ENCODE measurements around the gene HOXB6.

The HOXB6 gene

DNA sequence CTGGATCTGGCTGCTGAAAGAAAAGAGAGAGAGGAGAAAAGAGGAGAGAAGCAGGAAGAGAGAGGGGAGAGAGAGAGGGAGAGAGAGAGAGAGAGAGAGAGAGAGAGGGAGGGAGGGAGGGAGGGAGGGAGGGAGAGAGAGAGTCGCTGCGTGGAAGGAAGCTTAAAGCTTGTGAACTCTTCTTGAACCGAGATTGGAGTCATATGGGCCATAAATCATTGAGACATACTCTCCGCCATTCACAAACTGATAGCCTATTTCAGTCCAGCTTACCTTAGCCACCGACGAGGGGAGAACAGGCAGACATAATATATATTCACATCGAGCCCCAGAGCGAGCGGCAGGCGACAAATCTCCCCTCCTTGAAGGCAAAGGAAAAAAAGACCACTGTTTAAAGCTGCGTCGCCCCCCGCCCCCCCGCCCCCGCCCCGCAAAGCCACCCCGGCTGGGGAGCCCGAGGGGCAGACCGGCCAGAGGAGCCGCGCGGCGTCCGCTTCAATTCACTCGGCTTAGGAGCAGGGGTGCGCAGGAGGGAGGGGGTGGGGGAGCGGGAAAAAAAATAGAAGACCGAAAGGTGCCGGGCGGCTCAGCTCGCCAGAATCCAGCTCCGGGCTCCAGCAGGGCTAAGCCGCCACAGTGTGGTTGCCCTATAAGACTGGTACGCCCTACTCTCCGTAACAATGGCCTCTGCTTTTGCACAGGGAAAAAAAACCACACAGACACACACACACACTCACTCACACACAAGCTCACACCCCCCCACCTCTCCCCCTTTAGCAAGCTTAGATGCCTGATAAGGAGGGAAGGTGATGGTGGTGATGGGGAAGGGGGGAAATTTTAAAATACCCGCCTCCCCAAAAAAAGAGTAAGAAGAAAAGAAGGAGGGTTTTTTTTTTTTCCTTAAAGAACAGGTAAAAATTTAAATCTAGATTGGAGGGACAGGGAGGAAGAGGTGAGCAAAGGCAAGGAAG lies 49.2 kb downstream of the HOXB6 start:
- no peak for DNase-seq

GRCh38 chr17:48554412-48555257 lies 50.2 kb downstream of the HOXB6 start:
- no peak for DNase-seq

DNA sequence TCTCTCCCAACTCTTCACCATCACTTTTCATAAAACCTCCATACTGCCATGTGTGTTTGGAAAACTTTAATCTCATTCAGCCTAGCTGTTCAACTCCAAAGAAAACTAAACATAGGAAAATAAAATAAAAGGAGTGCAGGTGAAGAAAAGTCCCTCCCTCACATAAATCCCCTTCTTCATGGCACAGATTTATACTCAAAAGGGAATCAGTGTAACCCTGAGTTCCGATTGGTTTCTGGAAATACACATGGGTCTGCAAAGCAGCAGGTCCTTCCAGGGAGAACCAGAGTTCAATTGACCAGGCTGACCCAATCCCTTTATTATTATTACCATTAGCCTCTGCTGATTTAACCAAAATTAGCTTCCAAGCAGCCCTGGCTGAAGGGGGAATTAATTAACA lies 51.0 kb downstream of the HOXB6 start:
- no peak for DNase-seq

- DNase-seq, result no peak
Measured at GRCh38 chr17:48553190-48553547, 51.6 kb downstream of the HOXB6 start.

DNA sequence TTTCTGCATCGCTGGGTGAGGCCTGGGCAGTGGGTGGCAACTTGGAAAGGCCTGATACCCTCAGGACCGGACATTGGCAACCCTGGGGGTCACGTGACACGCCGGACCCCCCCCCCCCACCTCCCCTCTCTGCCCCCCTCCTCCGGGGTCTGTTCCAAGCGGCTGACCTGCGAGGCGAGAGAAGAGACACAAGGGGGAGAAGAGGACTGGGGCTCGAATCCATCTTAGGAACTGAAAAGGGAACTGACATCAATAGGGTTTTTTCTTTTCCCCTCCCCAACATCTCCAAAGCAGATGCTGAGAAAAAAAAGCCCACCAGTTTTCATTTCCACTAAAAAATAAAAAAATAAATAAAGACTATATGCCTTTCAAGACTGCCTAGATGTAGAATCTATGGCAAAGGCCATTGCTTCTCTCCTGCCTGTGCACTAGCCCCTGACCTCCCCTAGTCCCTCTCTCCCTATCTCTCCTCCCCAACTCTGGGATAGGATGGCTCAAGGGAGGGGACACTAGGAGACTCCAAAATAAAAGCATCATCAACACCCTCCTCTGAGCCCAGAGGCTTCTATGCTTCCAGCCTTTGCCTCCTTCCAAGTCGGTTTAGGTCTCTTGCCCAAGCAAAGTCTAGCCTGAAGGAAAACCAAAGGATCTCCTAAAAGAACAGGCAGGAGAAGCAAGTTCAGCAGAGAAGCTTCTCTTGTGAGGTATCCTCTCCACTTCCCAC lies 52.2 kb downstream of the HOXB6 start:
- no peak for DNase-seq

DNA sequence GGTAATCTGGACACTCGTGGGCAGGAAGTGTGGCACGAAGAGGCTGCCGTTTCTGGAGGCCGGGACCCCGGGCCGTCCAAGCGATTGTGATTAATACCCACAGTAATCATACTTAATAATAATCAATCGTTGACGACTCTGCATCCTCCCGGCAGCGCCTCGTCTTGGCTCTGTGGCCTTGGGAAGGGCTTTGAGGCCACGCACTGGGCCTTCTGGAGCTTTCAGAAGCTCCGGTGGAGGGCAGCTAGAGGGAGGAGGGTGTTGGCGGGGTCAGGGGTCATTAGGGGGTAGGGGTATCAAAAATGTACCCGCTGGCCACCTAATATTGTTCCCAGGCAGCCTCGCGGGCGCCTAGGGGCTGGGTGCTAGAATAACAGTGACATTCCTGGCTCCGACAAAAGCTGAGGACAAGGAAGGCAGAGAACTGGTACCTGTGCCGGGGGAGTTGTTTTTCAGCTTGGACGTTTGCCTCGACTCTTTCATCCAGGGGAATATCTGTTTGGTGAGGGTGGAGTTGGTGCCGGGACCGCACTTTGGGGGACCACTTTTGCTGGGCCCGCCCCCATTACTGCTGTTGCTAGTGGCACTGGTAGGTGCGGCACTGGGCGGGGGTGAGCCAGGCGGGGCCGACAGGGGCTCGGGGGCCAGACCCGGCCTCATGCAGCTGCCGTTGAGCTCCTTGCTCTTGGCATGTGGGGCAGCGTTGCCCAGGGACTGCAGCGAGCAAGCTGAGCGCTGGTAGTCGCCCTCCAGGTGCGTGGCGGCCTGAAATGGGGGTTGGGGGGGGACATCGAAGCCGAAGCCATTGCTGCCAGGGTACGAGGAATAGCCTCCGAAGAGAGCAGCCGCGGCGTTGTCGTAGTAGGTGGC lies 53.0 kb downstream of the HOXB6 start:
- no peak for DNase-seq

GRCh38 chr17:48551214-48551555 lies 53.6 kb downstream of the HOXB6 start:
- no peak for DNase-seq

DNA sequence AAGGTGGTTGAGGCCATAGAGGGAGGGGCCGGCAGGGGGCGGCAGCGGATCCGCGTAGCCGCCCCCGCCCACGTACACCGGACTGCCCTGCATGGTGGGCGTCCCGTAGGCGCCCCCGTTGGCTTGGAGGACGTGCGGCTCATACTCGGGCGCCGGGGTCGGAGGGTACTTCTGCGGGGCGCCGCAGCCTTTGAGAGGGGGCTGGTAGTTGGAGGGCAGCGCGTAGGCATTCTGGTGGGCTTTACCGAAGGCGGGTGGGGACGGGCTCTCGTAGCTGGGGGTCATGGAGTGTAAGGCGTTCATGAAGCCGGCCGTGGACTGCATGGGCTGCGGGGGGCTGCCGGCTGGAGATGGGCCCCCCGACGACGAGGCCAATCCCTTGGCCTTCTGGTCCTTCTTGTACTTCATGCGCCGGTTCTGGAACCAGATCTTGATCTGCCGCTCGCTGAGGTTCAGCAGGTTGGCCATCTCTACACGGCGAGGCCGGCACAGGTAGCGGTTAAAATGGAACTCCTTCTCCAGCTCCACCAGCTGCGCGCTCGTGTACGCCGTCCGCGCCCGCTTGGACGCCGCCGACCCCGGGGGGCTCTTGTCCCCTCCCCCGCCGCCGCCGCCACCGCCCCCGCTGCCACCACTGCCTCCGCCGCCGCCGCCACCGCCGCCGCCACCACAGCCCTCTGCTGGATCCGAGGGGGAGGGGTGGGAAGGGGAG lies 54.1 kb downstream of the HOXB6 start:
- DNase-seq, result no peak

GRCh38 chr17:48549914-48550501 lies 54.8 kb downstream of the HOXB6 start:
- no peak for DNase-seq

GRCh38 chr17:48549281-48549630 lies 55.5 kb downstream of the HOXB6 start:
- DNase-seq, result no peak

DNA sequence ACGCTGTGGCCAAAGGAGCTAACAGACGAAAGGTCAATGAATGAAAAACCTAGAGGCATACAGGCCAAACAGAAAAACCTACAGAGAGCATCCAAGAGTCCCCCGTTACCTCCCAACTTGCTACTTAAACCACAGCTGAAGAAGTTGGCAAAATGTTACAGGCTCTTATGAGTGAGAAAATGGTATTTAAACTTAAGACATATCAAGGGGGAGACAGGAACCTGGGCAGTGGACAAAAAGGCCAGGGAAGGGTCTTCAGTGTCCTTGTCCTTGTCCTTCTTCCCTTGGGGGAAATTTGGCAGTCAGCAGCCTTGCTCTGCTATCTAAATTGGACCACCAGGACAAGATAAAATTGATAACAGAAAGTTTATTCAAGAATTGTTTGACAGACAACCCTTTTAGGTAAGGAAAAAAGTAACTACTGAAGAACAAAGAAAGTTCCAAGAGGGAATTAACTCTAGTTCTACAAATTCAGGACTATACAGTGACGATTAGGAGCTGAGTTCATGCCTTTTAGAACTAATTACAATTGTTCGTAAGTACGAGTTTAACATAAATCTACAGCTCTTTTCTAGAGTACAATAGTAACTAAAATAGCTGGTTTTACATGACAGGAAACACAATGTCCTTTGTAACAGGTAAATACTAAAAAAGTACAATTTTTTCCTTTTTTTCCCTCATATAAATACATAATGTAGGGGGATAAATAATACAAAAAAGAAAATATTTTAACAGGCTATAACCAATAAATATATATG lies 56.1 kb downstream of the HOXB6 start:
- DNase-seq, result no peak

- DNase-seq, result no peak
Measured at GRCh38 chr17:48547808-48548522, 56.8 kb downstream of the HOXB6 start.

GRCh38 chr17:48546924-48547807 lies 57.6 kb downstream of the HOXB6 start:
- no peak for DNase-seq

- no peak for DNase-seq
Measured at GRCh38 chr17:48546137-48546923, 58.5 kb downstream of the HOXB6 start.
